SK-N-SH (cell line): ENCODE measurements around the gene LARGE2.

Source experiments
- EP300 ChIP-seq, 2 experiments: IDR thresholded peaks; 2 replicates each; pipeline versions ENCODE4 v1.4.0 to v1.6.1; 2012; ENCODE audit warnings: borderline replicate concordance in 1 of 2, low read depth in 1 of 2, low read length in 1 of 2
- GABPA ChIP-seq: IDR thresholded peaks from 2 replicates; pipeline ENCODE4 v1.4.0; 2012; ENCODE audit warnings: low read depth, mild to moderate bottlenecking
- JUND ChIP-seq: IDR thresholded peaks from 2 replicates; pipeline ENCODE4 v1.4.0; 2012
- NRF1 ChIP-seq: IDR thresholded peaks from 2 replicates; pipeline ENCODE4 v1.6.1; 2012; ENCODE audit warnings: low read depth, mild to moderate bottlenecking, low read length
- POLR2AphosphoS5 ChIP-seq: IDR thresholded peaks from 2 replicates; pipeline ENCODE4 v1.6.1; 2012; ENCODE audit warnings: low read depth, low read length
- REST ChIP-seq: IDR thresholded peaks from 2 replicates; pipeline ENCODE4 v1.6.1; 2012; ENCODE audit warnings: mild to moderate bottlenecking, low read depth, low read length, moderate library complexity
- RFX5 ChIP-seq: IDR thresholded peaks from 2 replicates; pipeline ENCODE4 v1.6.1; 2012; ENCODE audit warnings: mild to moderate bottlenecking, improper control_type of control experiment, low read length
- SIN3A ChIP-seq: IDR thresholded peaks from 2 replicates; pipeline ENCODE4 v1.6.1; 2012; ENCODE audit warnings: low read depth, mild to moderate bottlenecking, low read length, moderate library complexity, borderline replicate concordance
- SMC3 ChIP-seq: IDR thresholded peaks from 2 replicates; pipeline ENCODE4 v1.6.1; 2012; ENCODE audit warnings: low read depth, low read length, improper control_type of control experiment
- TCF12 ChIP-seq: IDR thresholded peaks from 2 replicates; pipeline ENCODE4 v1.4.0; 2012
- TF ChIP-seq, protein P1 (sequence below): fragments of 200-600 bp; sonication (generic); IDR thresholded peaks from 2 replicates; pipeline ENCODE4 v1.6.1; 2017; ENCODE audit warnings: antibody characterized with exemption, mild to moderate bottlenecking, moderate library complexity
- TF ChIP-seq, protein P2 (sequence below): IDR thresholded peaks from 2 replicates; pipeline ENCODE4; 2012

GRCh38 chr11:45899086-45899447, 23.4 kb upstream of the LARGE2 start:
- TF ChIP-seq, protein P1, sequence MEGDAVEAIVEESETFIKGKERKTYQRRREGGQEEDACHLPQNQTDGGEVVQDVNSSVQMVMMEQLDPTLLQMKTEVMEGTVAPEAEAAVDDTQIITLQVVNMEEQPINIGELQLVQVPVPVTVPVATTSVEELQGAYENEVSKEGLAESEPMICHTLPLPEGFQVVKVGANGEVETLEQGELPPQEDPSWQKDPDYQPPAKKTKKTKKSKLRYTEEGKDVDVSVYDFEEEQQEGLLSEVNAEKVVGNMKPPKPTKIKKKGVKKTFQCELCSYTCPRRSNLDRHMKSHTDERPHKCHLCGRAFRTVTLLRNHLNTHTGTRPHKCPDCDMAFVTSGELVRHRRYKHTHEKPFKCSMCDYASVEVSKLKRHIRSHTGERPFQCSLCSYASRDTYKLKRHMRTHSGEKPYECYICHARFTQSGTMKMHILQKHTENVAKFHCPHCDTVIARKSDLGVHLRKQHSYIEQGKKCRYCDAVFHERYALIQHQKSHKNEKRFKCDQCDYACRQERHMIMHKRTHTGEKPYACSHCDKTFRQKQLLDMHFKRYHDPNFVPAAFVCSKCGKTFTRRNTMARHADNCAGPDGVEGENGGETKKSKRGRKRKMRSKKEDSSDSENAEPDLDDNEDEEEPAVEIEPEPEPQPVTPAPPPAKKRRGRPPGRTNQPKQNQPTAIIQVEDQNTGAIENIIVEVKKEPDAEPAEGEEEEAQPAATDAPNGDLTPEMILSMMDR = no peak
- TF ChIP-seq NRF1 = no peak
- no peak for TF ChIP-seq EP300 (IDR thresholded peaks at IDR 0.05; ENCODE audit: borderline replicate concordance in 1 of 2, low read depth in 1 of 2, low read length in 1 of 2)
- TF ChIP-seq SIN3A = no peak
- TF ChIP-seq TCF12 = no peak
- no peak for TF ChIP-seq JUND
- TF ChIP-seq POLR2AphosphoS5 = no peak
- no peak for TF ChIP-seq SMC3
- TF ChIP-seq, protein P2, sequence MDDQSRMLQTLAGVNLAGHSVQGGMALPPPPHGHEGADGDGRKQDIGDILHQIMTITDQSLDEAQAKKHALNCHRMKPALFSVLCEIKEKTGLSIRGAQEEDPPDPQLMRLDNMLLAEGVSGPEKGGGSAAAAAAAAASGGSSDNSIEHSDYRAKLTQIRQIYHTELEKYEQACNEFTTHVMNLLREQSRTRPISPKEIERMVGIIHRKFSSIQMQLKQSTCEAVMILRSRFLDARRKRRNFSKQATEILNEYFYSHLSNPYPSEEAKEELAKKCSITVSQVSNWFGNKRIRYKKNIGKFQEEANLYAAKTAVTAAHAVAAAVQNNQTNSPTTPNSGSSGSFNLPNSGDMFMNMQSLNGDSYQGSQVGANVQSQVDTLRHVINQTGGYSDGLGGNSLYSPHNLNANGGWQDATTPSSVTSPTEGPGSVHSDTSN = no peak
- TF ChIP-seq GABPA = no peak
- no peak for TF ChIP-seq REST
- TF ChIP-seq RFX5 = no peak
